GM12878 (cell line): ENCODE data around the gene PTPN20. TPM values are rescaled to one million over a fixed set of nuclear protein-coding genes. Genes with fewer than 3 reads are reported as not detected.

Source experiments
- ATAC-seq: fragments of 200-7000 bp; cut with Tn5 transposase; 3 replicates; pipeline ENCODE4 v1.9.1; 2020; ENCODE audit warnings: mild to moderate bottlenecking, moderate library complexity
- BruUV-seq: library from RNA; stranded (reverse); fragments of 400-500 nt; replicated peaks from 2 replicates; lab custom pipeline; 2021; lab: Mats Ljungman, UMichigan
- CTCF ChIA-PET: fragments of 300-600 bp; sonication (Branson Sonifier 250); formaldehyde crosslinking; extraction: SDS; loops from one replicate; lab custom pipeline; 2021; ENCODE audit warnings: inconsistent platforms; lab: Yijun Ruan, JAX
- POLR2A ChIA-PET: fragments of 350-600 bp; formaldehyde crosslinking; extraction: SDS; loops from one replicate; lab custom pipeline; 2021; ENCODE audit warnings: inconsistent platforms; lab: Charles Lee
- RAD21 ChIA-PET: fragments of 300-600 bp; sonication (Branson Sonifier 250); formaldehyde crosslinking; loops from one replicate; lab custom pipeline; 2023; ENCODE audit warnings: antibody characterized with exemption; ENCODE audit not compliant: unreplicated experiment; lab: Charles Lee
- SMC1A ChIA-PET: fragments of 300-600 bp; sonication (Branson Sonifier 250); formaldehyde crosslinking; loops from one replicate; lab custom pipeline; 2023; ENCODE audit not compliant: unreplicated experiment, uncharacterized antibody; lab: Charles Lee
- DNase-seq: peaks from one replicate; pipeline ENCODE4 v3.0.0-alpha.2; 2011; ENCODE audit warnings: low read depth, low spot score
- FAIRE-seq: peaks from 3 replicates; lab custom pipeline; 2011; peaks lifted over from hg19 to GRCh38; lab: Jason Lieb, UNC
- H2AFZ ChIP-seq: 2 replicates; pipeline ENCODE4 v1.6.0; 2011; ENCODE audit warnings: low read depth, low read length, control low read depth; ENCODE audit not compliant: control insufficient read depth
- H3K27ac ChIP-seq: 2 replicates; pipeline ENCODE4 v1.5.1; 2011; ENCODE audit warnings: control low read depth; ENCODE audit not compliant: control insufficient read depth, insufficient read depth
- H3K27me3 ChIP-seq, 2 experiments: replicated peaks in 1 of 2; 2 replicates each; pipeline versions ENCODE4 v1.6.0 to v1.6.1; 2011; ENCODE audit warnings: low read length in 1 of 2; ENCODE audit not compliant: control insufficient read depth in 2 of 2, insufficient read depth in 2 of 2
- H3K36me3 ChIP-seq, 2 experiments: 2 replicates each; pipeline ENCODE4 v1.5.1; 2011; ENCODE audit warnings: low read length in 1 of 2; ENCODE audit not compliant: control insufficient read depth in 2 of 2, insufficient read depth in 2 of 2
- H3K4me1 ChIP-seq: 2 replicates; pipeline ENCODE4 v1.6.1; 2011; ENCODE audit warnings: mild to moderate bottlenecking, low read length, moderate library complexity, mixed read lengths; ENCODE audit not compliant: control insufficient read depth, insufficient read depth
- H3K4me2 ChIP-seq: 2 replicates; pipeline ENCODE4 v1.6.0; 2011; ENCODE audit warnings: control low read depth; ENCODE audit not compliant: control insufficient read depth, insufficient read depth
- H3K4me3 ChIP-seq: fragments of 200-600 bp; sonication (generic); 2 replicates; pipeline ENCODE4 v1.5.1; 2016
- H3K79me2 ChIP-seq: 2 replicates; pipeline ENCODE4 v1.6.0; 2011; ENCODE audit warnings: low read length; ENCODE audit not compliant: control insufficient read depth, insufficient read depth
- H3K9ac ChIP-seq: 2 replicates; pipeline ENCODE4 v1.8.0; 2011; ENCODE audit warnings: low read length, control low read depth, mixed read lengths; ENCODE audit not compliant: control insufficient read depth, insufficient read depth
- H3K9me3 ChIP-seq: replicated peaks from 3 replicates; pipeline ENCODE4 v1.5.1; 2011; ENCODE audit warnings: mild to moderate bottlenecking, low read length; ENCODE audit not compliant: control insufficient read depth, insufficient read depth
- H4K20me1 ChIP-seq: 2 replicates; pipeline ENCODE4 v1.6.0; 2011; ENCODE audit not compliant: control insufficient read depth, insufficient read depth
- CBFB ChIP-seq: IDR thresholded peaks from 2 replicates; pipeline ENCODE4 v1.6.1; 2016; ENCODE audit warnings: antibody characterized with exemption, low read depth
- IKZF1 ChIP-seq: fragments of 450-650 bp; conservative IDR thresholded peaks from 2 replicates; pipeline ENCODE4 v1.6.1; 2017; ENCODE audit warnings: antibody characterized with exemption, mild to moderate bottlenecking
- MAX ChIP-seq: IDR thresholded peaks from 2 replicates; pipeline ENCODE4 v1.6.1; 2012; ENCODE audit warnings: low read depth, low read length, improper control_type of control experiment
- MXI1 ChIP-seq: fragments of 150-350 bp; IDR thresholded peaks from 2 replicates; pipeline ENCODE4 v1.6.1; 2011; ENCODE audit warnings: low read depth, mild to moderate bottlenecking, inconsistent platforms, low read length, improper control_type of control experiment
- STAT3 ChIP-seq: IDR thresholded peaks from 2 replicates; pipeline ENCODE4 v1.6.1; 2011; ENCODE audit warnings: low read depth, low read length, improper control_type of control experiment
- USF1 ChIP-seq: IDR thresholded peaks from 2 replicates; pipeline ENCODE4 v1.6.1; 2011; ENCODE audit warnings: borderline replicate concordance, low read depth, mild to moderate bottlenecking, moderate library complexity, mixed read lengths, low read length; ENCODE audit not compliant: insufficient read depth; ENCODE audit errors: extremely low read length
- WGBS: methylation state at CpG from one replicate; pipeline ENCODE4 v1.1.6; 2016; ENCODE audit warnings: low lambda C conversion rate; ENCODE audit not compliant: insufficient replicate concordance, insufficient coverage; ENCODE audit errors: missing lambda C conversion rate; 5-methylcytosine and 5-hydroxymethylcytosine counted together
- in situ Hi-C: fragments of 300-500 bp; cut with MboI; formaldehyde crosslinking; loops from 9 replicates; pipeline ENCODE4 v1.14.3; 2018; ENCODE audit warnings: mixed read lengths
- intact Hi-C: fragments of 100-400 bp; cut with micrococcal nuclease; formaldehyde crosslinking; loops from one replicate; pipeline ENCODE4 v1.14.2; 2022; ENCODE audit not compliant: unreplicated experiment
- polyA plus RNA-seq, 11 experiments: library from polyadenylated mRNA; depleted of rRNA in 4 of 11; unstranded in 6 of 11; stranded (reverse) in 5 of 11; fragments of >200 nt; fragmentation: Nextera tagmentation in 4 of 11; fragmentation: Illumina TruSeq in 1 of 11; extraction: Ambion mirVana in 4 of 11; extraction: Trizol in 1 of 11; gene quantifications; 1 replicate in 1 of 11; 2 replicates in 10 of 11; pipeline versions ENCODE4 v1.2.1 to v1.2.3, GENCODE V29; 2011 to 2016; ENCODE audit warnings: inconsistent platforms in 2 of 11, missing spikeins in 2 of 11, low read depth in 1 of 11
- total RNA-seq, 4 experiments: library from RNA; depleted of rRNA in 3 of 4; stranded (reverse); fragments of >200 nt in 3 of 4; fragmentation: Illumina TruSeq in 1 of 4; extraction: Trizol in 1 of 4; gene quantifications; 2 replicates each; pipeline versions ENCODE4 v1.2.1 to v1.2.3, GENCODE V29; 2013 to 2021
- TF ChIP-seq, protein P1 (sequence below): IDR thresholded peaks from 2 replicates; pipeline ENCODE4 v1.6.1; 2012; ENCODE audit warnings: mild to moderate bottlenecking, low read depth, low read length
- TF ChIP-seq, protein P2 (sequence below): fragments of 450-650 bp; IDR thresholded peaks from 2 replicates; pipeline ENCODE4 v1.6.1; 2018; ENCODE audit warnings: borderline replicate concordance, mild to moderate bottlenecking; ENCODE audit not compliant: partially characterized antibody

PTPN20 gene
- total and polyA plus RNA-seq, 10 of the 15 experiments (the other 5 are each of a cell fraction or from before 2014, with no cell fraction given): 0.04 to 3.4 (median 0.10) TPM; not detected in 4

DNA sequence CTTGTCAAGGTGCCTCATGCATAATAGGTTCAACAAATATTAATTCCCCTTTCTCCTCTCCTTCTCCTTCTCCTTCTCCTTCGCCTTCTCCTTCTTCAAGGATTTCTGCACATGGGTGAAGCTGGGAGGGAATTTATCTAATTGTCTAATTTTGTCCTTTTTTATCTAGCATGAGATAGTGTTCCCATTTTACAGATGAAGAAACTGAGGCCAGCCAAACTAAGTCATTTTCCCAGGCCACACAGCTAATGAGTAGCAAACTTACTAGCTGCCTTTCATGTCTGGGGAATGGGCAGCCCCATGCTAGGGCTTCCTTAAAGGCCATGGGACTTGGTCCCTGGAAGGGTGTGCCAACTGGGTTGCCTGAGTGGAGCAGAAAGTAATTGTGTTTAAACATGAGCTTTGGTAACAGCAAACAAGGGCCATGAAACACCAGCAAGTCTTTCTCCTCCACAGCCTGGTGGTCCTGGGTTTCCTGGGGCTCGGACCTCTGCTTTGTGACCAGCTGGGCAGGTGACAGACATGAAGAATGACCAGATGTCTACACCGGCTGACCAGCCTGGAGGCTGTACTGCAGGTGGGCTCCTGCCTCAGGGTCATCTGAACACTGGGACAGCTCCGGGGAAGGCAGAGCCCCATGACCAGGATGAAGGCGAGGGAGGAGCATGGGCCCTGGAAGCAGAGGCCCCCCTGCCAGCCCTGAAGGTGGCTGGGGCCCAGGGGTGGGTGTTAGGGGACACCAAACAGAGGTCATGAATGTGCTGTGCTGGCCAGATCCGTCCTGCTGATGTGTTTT lies 138.0 kb downstream of the PTPN20 start (continued):
- TF ChIP-seq IKZF1 (no peak), USF1 (no peak)

- in situ Hi-C loops: no loop called here
- Histone ChIP-seq H3K4me1 (no peaks in the 10 kb centered on the region), H3K79me2 (no peaks in the 10 kb centered on the region), H4K20me1 (0 out of 2 replicates have a peak, but pooled peaks cover 2% of the 10 kb centered on the region), H3K4me3 (no peak overlapping the region), H3K27me3 (peaks cover 0 to 2% of the 10 kb centered on the region in 2 experiments; a peak in 1 of 4 replicates), H3K27ac (no peak overlapping the region), H2AFZ (no peak overlapping the region), H3K9ac (no peak overlapping the region), H3K36me3 (no peaks in the 10 kb centered on the region), H3K9me3 (no peaks in the 10 kb centered on the region), H3K4me2 (no peak overlapping the region)
- RAD21 ChIA-PET: interaction anchor here (2.8 kb wide), 1 partner anchor 263 kb away, joined by 84 read pairs; no protein-coding TSS in a partner anchor
- intact Hi-C loops: loop anchor here (10.0 kb wide), 1 partner anchor 45 kb away; no protein-coding TSS in a partner anchor
- DNase-seq (no peak), FAIRE-seq (no peak), ATAC-seq (no peak)
- WGBS: 33% methylated on average over 6 of the region's 6 CpGs
- TF ChIP-seq CBFB (no peak), MXI1 (no peak), STAT3 (no peak), MAX (no peak)
- TF ChIP-seq, protein P1, sequence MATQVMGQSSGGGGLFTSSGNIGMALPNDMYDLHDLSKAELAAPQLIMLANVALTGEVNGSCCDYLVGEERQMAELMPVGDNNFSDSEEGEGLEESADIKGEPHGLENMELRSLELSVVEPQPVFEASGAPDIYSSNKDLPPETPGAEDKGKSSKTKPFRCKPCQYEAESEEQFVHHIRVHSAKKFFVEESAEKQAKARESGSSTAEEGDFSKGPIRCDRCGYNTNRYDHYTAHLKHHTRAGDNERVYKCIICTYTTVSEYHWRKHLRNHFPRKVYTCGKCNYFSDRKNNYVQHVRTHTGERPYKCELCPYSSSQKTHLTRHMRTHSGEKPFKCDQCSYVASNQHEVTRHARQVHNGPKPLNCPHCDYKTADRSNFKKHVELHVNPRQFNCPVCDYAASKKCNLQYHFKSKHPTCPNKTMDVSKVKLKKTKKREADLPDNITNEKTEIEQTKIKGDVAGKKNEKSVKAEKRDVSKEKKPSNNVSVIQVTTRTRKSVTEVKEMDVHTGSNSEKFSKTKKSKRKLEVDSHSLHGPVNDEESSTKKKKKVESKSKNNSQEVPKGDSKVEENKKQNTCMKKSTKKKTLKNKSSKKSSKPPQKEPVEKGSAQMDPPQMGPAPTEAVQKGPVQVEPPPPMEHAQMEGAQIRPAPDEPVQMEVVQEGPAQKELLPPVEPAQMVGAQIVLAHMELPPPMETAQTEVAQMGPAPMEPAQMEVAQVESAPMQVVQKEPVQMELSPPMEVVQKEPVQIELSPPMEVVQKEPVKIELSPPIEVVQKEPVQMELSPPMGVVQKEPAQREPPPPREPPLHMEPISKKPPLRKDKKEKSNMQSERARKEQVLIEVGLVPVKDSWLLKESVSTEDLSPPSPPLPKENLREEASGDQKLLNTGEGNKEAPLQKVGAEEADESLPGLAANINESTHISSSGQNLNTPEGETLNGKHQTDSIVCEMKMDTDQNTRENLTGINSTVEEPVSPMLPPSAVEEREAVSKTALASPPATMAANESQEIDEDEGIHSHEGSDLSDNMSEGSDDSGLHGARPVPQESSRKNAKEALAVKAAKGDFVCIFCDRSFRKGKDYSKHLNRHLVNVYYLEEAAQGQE: no peak
- TF ChIP-seq, protein P2, sequence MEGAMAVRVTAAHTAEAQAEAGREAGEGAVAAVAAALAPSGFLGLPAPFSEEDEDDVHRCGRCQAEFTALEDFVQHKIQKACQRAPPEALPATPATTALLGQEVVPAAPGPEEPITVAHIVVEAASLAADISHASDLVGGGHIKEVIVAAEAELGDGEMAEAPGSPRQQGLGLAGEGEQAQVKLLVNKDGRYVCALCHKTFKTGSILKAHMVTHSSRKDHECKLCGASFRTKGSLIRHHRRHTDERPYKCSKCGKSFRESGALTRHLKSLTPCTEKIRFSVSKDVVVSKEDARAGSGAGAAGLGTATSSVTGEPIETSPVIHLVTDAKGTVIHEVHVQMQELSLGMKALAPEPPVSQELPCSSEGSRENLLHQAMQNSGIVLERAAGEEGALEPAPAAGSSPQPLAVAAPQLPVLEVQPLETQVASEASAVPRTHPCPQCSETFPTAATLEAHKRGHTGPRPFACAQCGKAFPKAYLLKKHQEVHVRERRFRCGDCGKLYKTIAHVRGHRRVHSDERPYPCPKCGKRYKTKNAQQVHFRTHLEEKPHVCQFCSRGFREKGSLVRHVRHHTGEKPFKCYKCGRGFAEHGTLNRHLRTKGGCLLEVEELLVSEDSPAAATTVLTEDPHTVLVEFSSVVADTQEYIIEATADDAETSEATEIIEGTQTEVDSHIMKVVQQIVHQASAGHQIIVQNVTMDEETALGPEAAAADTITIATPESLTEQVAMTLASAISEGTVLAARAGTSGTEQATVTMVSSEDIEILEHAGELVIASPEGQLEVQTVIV: no peak
- CTCF ChIA-PET: interaction anchor here (1.3 to 6.9 kb wide), 2 partner anchors 20 to 263 kb away, joined by 3 to 135 read pairs; no protein-coding TSS in a partner anchor
- POLR2A ChIA-PET: no interaction called here
- BruUV-seq: no TSS peak
- SMC1A ChIA-PET: interaction anchor here (1.5 to 5.2 kb wide), 2 partner anchors 173 to 264 kb away, joined by 3 to 66 read pairs; no protein-coding TSS in a partner anchor
These were observed 138.7 kb downstream of the PTPN20 start for GRCh38 chr10:47049906-47050305.
